Muscle layer of duodenum (tissue), 2 donors: ENCODE results near the gene SORCS2.

Experiments
- H3K27ac ChIP-seq: one replicate; pipeline ENCODE4 v1.7.0; 2013; ENCODE audit warnings: mild to moderate bottlenecking, low read length
- H3K27me3 ChIP-seq: one replicate; pipeline ENCODE4 v1.7.0; 2013; ENCODE audit warnings: low read depth, mild to moderate bottlenecking, control low read depth, low read length
- H3K36me3 ChIP-seq, 2 donors: one replicate each; pipeline ENCODE4 v1.7.0; 2013; ENCODE audit warnings: low read length in 2 of 2, control low read depth in 1 of 2, mild to moderate bottlenecking in 1 of 2; ENCODE audit not compliant: insufficient read depth in 2 of 2, control insufficient read depth in 1 of 2
- H3K4me1 ChIP-seq, 2 donors: one replicate each; pipeline ENCODE4 v1.7.0; 2013; ENCODE audit warnings: low read length in 2 of 2, mild to moderate bottlenecking in 2 of 2, control low read depth in 1 of 2, moderate library complexity in 1 of 2; ENCODE audit not compliant: insufficient read depth in 2 of 2, control insufficient read depth in 1 of 2
- H3K4me3 ChIP-seq, 2 donors: one replicate each; pipeline ENCODE4 v1.7.0; 2013; ENCODE audit warnings: low read length in 2 of 2, low read depth in 1 of 2, mild to moderate bottlenecking in 1 of 2
- H3K9me3 ChIP-seq, 2 donors: one replicate each; pipeline ENCODE4 v1.7.0; 2013; ENCODE audit warnings: low read length in 2 of 2, control low read depth in 1 of 2, mild to moderate bottlenecking in 1 of 2; ENCODE audit not compliant: control insufficient read depth in 1 of 2
- donor health status: healthy.

The SORCS2 gene

DNA sequence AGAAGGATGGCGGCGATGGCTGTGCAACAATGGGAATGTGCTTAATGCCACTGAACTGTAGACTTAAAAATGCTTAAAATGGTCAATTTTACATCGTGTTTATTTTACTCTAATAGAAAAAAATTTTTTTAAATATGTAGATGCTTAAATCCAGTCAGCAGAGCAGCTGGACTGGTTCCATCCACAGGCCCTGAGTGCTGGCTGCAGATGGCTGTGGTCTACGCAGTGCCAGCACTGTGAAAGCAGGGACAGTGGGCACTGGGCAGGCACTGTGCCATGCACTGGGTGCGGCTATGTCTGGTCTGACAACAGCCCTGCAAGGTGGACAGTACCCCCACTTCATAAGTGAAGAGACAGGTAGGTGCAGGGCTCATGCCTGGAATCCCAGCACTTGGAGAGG lies 572.1 kb downstream of the SORCS2 start:
- Histone ChIP-seq H3K27ac (no peak overlapping the region), H3K9me3 (no peaks in the 10 kb centered on the region), H3K27me3 (no peaks in the 10 kb centered on the region), H3K4me1 (peaks cover 0 to 8% of the 10 kb centered on the region in 2 donors), H3K36me3 (peaks cover 27 to 43% of the 10 kb centered on the region in 2 donors), H3K4me3 (no peak overlapping the region)

DNA sequence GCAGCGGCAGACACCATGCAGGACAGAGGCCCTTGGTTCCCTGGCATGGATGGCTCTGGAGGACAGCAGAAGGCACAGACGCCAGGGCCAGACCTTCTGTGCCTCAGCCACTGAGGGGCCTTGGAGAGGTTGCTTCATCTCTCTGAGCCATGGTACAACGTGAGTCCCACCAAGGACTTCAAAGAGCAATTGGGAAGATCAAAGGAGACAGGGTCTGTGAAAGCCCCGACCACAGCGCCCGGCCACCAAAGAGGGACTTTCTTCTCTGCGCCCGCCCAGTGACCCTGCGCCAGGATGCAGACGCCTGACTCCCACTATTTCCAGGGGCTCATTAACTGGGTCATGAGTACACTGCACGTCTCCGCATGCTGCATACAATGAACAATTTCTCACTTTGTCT lies 573.3 kb downstream of the SORCS2 start:
- Histone ChIP-seq H3K36me3 (peaks cover 29 to 39% of the 10 kb centered on the region in 2 donors), H3K4me1 (peaks cover 0 to 19% of the 10 kb centered on the region in 2 donors), H3K27ac (no peak overlapping the region)

DNA sequence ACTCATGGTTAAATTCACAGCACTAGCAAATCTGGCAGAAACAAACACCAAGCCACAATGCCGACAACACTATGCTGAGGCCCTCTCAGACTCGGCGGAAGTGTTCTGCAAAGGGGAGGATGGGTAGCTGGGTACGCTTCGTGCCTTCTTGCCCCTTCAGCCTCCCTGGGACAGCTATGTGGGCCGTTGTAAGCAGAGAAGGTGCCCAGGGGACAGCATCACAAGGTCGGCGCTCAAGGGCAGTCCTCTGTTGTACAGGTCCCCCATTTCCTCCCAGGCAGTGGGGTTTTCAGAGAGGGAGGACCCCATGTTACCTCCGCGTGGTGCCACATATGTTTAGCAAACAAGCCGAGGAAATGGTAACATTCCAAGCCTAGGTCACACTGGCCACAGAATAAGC lies 573.7 kb downstream of the SORCS2 start:
- H3K36me3 ChIP-seq, result peaks cover 28 to 35% of the 10 kb centered on the region in 2 donors
- peaks cover 0 to 19% of the 10 kb centered on the region in 2 donors for H3K4me1 ChIP-seq
- no peak overlapping the region for H3K27ac ChIP-seq

More for the DNA sequence above, 573.3 kb downstream of the SORCS2 start:
- no peaks in the 10 kb centered on the region for H3K9me3 ChIP-seq
- no peaks in the 10 kb centered on the region for H3K27me3 ChIP-seq
- no peak overlapping the region for H3K4me3 ChIP-seq

DNA sequence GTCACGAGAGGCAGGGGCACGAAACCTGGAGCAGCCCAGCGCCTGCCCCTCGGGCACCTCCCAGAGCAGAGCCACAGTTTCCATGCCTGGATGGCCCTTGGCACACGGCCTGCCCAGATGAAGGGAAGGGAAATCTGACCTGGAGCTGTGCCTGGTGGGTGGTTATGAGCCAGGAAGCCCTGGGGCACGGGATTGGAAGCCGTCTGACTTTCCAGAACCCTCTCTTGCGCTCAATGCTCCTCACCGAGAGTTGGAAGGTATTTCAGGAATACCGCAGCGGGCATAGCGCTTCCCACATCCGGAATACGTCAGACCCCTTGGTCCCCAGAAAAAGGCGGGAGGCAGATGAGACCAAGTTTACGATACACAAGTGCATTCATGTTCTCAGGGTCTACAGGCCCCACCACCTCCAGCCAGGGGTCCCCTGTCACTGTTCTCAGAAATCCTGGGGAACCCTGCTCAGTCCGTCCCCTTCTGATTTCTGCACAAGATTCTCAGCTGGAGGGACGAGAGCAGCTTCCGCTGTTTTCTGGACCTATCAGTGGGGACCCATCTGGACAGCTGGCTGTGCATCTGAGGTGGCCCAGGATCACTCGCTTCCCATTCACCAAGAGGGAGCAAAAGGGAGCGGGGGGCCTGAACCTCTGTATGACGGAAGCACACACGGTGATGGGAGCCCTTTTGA lies 574.5 kb downstream of the SORCS2 start:
- no peaks in the 10 kb centered on the region for H3K9me3 ChIP-seq
- H3K27ac ChIP-seq, result no peak overlapping the region
- no peaks in the 10 kb centered on the region for H3K27me3 ChIP-seq
- H3K4me3 ChIP-seq, result no peak overlapping the region
- H3K4me1 ChIP-seq, result peaks cover 0 to 24% of the 10 kb centered on the region in 2 donors
- peaks cover 24 to 34% of the 10 kb centered on the region in 2 donors for H3K36me3 ChIP-seq

More for the DNA sequence above, 573.7 kb downstream of the SORCS2 start:
- Histone ChIP-seq H3K9me3 (no peaks in the 10 kb centered on the region), H3K27me3 (no peaks in the 10 kb centered on the region), H3K4me3 (no peak overlapping the region)

DNA sequence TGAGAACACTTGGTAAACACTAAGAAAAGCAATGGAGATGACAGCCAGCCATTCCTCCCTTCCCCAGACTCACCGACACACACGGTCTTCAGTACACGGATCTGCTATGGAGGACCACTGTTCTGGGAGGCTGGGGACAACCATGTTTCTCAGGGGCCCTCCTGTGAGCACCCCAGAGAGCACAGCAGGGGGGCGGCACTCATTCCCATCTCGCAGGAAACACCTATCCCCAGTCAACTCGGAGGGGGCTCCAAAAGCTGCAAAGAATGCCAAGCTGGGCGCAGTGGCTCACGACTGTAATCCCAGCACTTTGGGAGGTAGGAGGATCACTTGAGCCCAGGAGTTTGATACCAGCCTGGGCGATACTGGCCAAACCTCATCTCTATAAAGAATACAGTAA lies 575.2 kb downstream of the SORCS2 start:
- H3K9me3 ChIP-seq, result no peaks in the 10 kb centered on the region
- peaks cover 24 to 37% of the 10 kb centered on the region in 2 donors for H3K36me3 ChIP-seq
- no peak overlapping the region for H3K4me3 ChIP-seq
- H3K4me1 ChIP-seq, result peaks cover 0 to 31% of the 10 kb centered on the region in 2 donors
- H3K27me3 ChIP-seq, result no peaks in the 10 kb centered on the region
- H3K27ac ChIP-seq, result no peak overlapping the region

DNA sequence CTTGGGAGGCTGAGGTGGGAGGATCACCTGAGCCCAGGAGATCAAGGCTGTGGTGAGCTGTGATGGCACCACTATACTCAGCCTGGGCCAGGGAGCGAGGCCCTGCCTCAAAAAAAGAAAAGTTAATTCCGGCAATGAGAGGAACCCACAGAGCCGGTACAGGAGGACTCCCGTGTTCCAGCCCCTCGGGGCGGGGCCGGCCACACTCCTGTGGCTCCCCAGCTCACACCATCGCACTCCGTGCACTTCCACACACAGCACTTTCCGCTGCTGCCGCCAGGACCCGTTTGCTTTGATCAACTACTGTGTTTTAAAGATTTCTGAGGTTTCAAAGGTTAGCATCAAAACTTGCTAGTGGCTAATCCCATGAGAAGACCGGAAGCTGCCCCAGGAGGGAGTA lies 575.6 kb downstream of the SORCS2 start:
- H3K36me3 ChIP-seq, result peaks cover 24 to 37% of the 10 kb centered on the region in 2 donors
- peaks cover 2 to 35% of the 10 kb centered on the region in 2 donors for H3K4me1 ChIP-seq
- H3K9me3 ChIP-seq, result no peaks in the 10 kb centered on the region
- H3K27ac ChIP-seq, result no peak overlapping the region
- H3K4me3 ChIP-seq, result no peak overlapping the region
- H3K27me3 ChIP-seq, result no peaks in the 10 kb centered on the region

DNA sequence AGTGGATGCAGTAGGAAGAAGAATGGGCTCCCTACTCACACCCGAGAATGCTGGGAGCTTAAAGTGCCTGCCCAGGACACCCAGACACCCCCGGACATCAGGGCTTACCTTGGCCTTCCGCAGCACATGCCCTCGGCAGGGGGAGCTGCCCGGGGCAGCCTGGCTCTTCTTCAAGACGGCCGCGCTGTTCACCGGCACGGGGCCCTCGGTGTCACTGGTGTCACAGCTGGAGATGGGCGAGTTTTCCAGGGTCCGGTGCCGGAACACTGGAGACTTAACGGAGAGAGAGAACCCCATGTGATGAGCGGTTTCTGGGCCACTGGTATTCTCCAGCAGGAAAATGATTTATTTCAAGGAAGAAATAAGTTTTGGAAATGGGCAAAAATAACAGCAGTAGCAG lies 576.4 kb downstream of the SORCS2 start:
- H3K4me1 ChIP-seq, result peaks cover 8 to 42% of the 10 kb centered on the region in 2 donors
- peaks cover 19 to 33% of the 10 kb centered on the region in 2 donors for H3K36me3 ChIP-seq

DNA sequence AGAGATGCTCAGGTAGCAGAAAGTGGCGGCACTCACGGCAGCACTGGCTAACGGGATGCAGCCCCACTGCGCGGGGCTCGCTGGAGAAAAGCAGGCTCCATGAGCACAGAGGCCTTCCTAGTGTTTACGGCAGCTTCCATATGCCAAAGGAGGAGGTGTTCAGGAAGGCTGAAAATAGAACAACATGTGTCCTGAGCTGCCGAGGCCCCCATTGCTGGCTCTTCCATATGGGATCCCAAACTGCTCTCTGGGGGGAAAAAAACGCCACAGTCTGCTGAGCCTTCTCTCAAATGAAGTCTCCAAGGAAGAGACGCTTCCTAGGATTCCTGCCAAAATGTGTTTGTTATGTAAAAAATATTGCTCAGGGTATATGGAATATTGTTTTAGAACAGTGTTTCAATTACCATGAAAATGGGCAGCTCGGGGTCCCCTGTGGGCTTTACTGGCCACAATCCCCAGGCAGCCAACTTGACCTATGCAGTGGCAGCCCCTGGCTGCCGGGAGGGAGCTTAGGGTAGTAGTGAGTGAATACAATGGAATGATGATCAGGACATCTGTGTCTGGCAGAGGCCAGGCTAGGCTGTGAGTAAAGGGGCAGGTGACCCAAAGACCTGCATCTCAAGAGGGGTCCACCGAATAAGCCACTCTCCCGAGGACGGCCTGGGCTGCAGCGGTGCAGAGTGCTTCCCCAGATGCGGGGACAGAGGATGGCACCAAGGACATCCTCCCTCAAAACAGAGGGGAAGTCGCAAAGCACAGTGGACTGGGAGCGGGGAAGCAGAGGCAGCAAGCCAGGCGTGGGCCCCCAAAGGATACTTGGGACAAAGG lies 577.3 kb downstream of the SORCS2 start:
- Histone ChIP-seq H3K27me3 (no peaks in the 10 kb centered on the region), H3K4me1 (peaks cover 8 to 44% of the 10 kb centered on the region in 2 donors), H3K9me3 (no peaks in the 10 kb centered on the region), H3K27ac (no peak overlapping the region), H3K4me3 (no peak overlapping the region), H3K36me3 (peaks cover 26 to 40% of the 10 kb centered on the region in 2 donors)

More for the DNA sequence above, 576.4 kb downstream of the SORCS2 start:
- H3K4me3 ChIP-seq, result no peak overlapping the region
- no peak overlapping the region for H3K27ac ChIP-seq
- no peaks in the 10 kb centered on the region for H3K9me3 ChIP-seq
- H3K27me3 ChIP-seq, result no peaks in the 10 kb centered on the region

DNA sequence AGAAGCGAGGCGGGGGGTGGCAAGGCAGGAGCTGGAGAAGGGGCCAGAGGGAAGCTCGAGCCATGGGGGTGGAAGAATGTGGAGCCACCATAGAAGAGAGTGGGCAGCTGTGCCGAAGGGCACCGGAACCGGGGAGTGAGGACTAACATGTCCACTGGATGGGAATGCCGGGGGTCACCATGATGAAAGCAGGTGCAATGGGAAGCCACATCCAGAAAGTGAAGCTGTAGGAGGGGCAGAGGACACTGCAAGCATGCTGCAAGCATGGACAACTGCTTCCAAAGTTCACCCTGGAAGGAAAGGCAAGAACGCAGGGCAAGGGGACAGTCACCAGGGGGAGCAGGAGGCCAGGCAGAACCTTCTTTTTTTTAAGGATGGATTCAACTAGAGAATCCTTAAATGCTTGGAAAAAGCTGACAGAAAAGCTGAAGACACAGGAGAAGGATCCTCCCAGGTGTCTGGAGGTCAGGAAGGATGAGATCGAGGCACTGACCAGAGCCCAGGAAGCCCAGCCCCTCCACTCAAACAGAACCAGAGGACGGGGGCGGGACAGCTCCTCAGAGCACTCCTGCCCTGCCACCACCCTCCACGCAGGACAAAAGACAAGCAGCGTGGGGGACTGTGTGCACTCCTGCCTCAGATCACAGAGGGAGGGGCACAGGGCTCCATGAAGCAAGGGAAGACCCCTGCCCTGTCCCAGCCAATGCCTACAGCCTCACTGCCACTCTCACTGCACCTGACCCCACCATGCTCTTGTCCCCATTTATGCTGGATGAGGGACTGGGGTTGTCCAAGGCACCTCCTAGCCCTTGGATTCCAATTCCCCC lies 578.1 kb downstream of the SORCS2 start:
- H3K27ac ChIP-seq, result no peak overlapping the region
- H3K4me1 ChIP-seq, result peaks cover 8 to 44% of the 10 kb centered on the region in 2 donors
- no peaks in the 10 kb centered on the region for H3K9me3 ChIP-seq
- H3K27me3 ChIP-seq, result no peaks in the 10 kb centered on the region
- no peak overlapping the region for H3K4me3 ChIP-seq
- H3K36me3 ChIP-seq, result peaks cover 26 to 39% of the 10 kb centered on the region in 2 donors

DNA sequence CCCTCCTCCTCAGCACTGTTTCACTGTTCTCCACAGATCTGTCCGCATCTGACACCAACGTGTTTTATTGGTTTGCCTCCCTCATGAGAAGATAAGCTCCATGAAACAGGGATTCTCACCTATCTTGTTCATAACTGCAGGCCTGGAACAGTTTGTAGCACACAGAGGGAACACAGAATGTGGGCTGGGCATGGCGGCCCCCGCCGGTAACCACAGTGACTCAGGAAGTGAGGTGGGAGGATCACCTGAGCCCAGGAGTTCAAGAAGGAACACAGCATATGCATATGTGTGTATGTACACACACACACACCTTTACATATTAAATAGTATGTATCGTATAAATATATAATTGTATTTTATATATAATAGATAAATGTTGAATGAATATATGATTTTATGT lies 578.7 kb downstream of the SORCS2 start:
- peaks cover 8 to 44% of the 10 kb centered on the region in 2 donors for H3K4me1 ChIP-seq
- peaks cover 26 to 32% of the 10 kb centered on the region in 2 donors for H3K36me3 ChIP-seq
- H3K4me3 ChIP-seq, result no peak overlapping the region
- no peak overlapping the region for H3K27ac ChIP-seq
- H3K9me3 ChIP-seq, result no peaks in the 10 kb centered on the region
- no peaks in the 10 kb centered on the region for H3K27me3 ChIP-seq
